Panc1 (cell line): ENCODE results near the gene AURKAIP1.
A peak's percentile ranks its signal among the peaks of the same experiment; 100 is the strongest.

ENCODE experiments used
- POLR2AphosphoS5 ChIP-seq: IDR thresholded peaks from 2 replicates; pipeline ENCODE4 v1.6.1; 2012; ENCODE audit warnings: mild to moderate bottlenecking, low read depth, low read length, moderate library complexity
- REST ChIP-seq, 2 experiments: IDR thresholded peaks; 2 replicates each; pipeline ENCODE4 v1.6.1; 2011 to 2012; ENCODE audit warnings: low read depth in 2 of 2, control low read depth in 1 of 2, low read length in 1 of 2, mild to moderate bottlenecking in 1 of 2, moderate library complexity in 1 of 2; ENCODE audit not compliant: insufficient read depth in 1 of 2
- SIN3A ChIP-seq: IDR thresholded peaks from 2 replicates; pipeline ENCODE4 v1.6.1; 2012; ENCODE audit warnings: low read depth, mild to moderate bottlenecking, low read length, moderate library complexity, borderline replicate concordance; ENCODE audit not compliant: insufficient read depth
- TF ChIP-seq, protein P1 (sequence below): fragments of 450-650 bp; IDR thresholded peaks from 2 replicates; pipeline ENCODE4 v1.5.1; 2017; ENCODE audit warnings: mild to moderate bottlenecking

GRCh38 chr1:1399872-1400575, 25.0 kb upstream of the AURKAIP1 start:
- TF ChIP-seq, protein P1, sequence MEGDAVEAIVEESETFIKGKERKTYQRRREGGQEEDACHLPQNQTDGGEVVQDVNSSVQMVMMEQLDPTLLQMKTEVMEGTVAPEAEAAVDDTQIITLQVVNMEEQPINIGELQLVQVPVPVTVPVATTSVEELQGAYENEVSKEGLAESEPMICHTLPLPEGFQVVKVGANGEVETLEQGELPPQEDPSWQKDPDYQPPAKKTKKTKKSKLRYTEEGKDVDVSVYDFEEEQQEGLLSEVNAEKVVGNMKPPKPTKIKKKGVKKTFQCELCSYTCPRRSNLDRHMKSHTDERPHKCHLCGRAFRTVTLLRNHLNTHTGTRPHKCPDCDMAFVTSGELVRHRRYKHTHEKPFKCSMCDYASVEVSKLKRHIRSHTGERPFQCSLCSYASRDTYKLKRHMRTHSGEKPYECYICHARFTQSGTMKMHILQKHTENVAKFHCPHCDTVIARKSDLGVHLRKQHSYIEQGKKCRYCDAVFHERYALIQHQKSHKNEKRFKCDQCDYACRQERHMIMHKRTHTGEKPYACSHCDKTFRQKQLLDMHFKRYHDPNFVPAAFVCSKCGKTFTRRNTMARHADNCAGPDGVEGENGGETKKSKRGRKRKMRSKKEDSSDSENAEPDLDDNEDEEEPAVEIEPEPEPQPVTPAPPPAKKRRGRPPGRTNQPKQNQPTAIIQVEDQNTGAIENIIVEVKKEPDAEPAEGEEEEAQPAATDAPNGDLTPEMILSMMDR = no peak
- peak; percentile 28 for TF ChIP-seq POLR2AphosphoS5
- TF ChIP-seq SIN3A = no peak
- no peak for TF ChIP-seq REST (IDR thresholded peaks at IDR 0.05; ENCODE audit: insufficient read depth in 1 of 2, low read depth in 2 of 2, low read length in 1 of 2)
